GM18508 (cell line): ENCODE results near the gene G6PC1.
"Not testable (repeated sequence)": the region's sequence is repeated elsewhere in the genome, so short reads cannot be mapped to it uniquely, and the experiment has no call there.

ENCODE experiments used
- ATAC-seq: cut with Tn5 transposase; IDR thresholded peaks from one replicate; pipeline ENCODE4 v1.9.1; 2021; ENCODE audit warnings: moderate number of reproducible peaks; ENCODE audit not compliant: insufficient read depth, unreplicated experiment

G6PC1 gene

DNA sequence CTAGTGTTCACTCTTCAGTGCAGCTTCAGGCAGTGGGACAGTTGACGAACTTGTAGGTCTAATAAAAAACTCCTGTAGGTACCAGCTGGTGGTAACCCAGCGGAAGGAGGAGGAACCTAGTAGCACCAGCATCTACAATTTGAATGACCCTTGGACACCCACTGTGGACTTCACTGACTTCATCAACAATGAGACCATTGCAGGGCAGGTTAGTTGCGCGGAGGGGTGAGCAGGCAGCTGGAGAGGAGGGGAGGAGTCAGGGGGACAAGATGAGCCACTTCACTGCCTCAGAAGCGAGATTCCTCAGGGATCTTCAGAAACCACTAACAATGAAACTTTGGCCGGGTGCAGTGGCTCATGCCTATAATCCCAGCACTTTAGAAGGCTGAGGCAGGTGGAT is 27.3 kb upstream of the G6PC1 start:
- ATAC-seq = no peak

- ATAC-seq = not testable (repeated sequence)
Measured at GRCh38 chr17:42873932-42874695, 26.5 kb upstream of the G6PC1 start.

DNA sequence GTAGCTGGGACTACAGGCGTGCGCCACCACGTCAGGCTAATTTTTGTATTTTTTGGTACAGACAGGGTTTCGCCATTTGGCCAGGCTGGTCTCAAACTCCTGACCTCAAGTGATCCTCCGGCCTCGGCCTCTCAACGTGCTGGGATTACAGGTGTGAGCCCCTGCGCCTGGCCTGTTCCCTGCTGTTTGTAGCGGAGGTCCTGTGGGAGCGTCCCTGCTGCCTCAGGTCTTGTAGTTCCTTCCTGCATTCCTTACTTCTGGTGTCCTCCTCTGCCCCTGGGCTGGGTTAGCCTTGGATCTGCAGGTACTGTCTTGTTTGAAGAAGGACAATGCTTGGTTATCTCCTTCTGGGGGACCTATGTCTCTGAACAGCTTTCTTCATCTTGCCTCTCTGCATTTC is 23.6 kb upstream of the G6PC1 start:
- no peak for ATAC-seq

- no peak for ATAC-seq
Measured at GRCh38 chr17:42878123-42878880, 22.3 kb upstream of the G6PC1 start.

- no peak for ATAC-seq
Measured at GRCh38 chr17:42878924-42879595, 21.5 kb upstream of the G6PC1 start.

GRCh38 chr17:42879596-42879985 is 21.0 kb upstream of the G6PC1 start:
- ATAC-seq = no peak

GRCh38 chr17:42880776-42881310 is 19.8 kb upstream of the G6PC1 start:
- no peak for ATAC-seq

- ATAC-seq = not testable (repeated sequence)
Measured at GRCh38 chr17:42881706-42882105, 18.9 kb upstream of the G6PC1 start.

DNA sequence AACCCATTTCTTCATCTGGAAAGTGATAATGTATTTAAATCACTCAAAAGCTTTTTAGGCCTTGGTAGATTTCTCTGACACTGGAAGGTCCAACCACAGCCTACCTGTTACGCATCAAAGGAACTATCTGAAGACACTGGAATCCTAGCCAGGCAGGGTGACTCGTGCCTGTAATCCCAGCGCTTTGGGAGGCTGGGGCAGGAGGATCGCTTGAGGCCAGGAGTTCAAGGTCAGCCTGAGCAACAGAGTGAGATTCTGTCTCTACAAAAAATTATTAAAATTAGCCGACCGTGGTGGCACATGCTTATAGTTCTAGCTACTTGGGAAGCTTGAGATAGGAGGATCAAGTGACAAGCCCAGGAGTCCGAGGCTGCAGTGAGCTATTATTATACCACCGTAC is 18.4 kb upstream of the G6PC1 start:
- ATAC-seq = no peak

- ATAC-seq = no peak
Measured at GRCh38 chr17:42883802-42884558, 16.6 kb upstream of the G6PC1 start.

DNA sequence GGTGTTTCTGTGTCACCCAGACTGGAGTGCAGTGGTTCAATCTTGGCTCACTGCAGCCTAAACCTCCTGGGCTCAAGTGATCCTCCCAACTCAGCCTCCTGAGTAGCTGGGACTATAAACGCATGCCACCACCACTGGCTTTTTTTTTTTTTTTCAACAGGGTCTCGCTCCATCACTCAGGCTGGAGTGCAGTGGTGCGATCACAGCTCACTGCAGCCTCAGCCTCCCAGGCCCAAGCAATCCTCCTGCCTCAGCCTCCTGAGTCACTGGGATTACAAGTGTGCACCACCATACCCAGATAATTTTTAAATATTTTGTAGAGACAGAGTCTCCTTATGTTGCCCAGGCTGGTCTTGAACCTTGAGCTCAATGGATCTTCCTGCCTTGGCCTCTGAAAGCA is 14.8 kb upstream of the G6PC1 start:
- ATAC-seq = not testable (repeated sequence)

DNA sequence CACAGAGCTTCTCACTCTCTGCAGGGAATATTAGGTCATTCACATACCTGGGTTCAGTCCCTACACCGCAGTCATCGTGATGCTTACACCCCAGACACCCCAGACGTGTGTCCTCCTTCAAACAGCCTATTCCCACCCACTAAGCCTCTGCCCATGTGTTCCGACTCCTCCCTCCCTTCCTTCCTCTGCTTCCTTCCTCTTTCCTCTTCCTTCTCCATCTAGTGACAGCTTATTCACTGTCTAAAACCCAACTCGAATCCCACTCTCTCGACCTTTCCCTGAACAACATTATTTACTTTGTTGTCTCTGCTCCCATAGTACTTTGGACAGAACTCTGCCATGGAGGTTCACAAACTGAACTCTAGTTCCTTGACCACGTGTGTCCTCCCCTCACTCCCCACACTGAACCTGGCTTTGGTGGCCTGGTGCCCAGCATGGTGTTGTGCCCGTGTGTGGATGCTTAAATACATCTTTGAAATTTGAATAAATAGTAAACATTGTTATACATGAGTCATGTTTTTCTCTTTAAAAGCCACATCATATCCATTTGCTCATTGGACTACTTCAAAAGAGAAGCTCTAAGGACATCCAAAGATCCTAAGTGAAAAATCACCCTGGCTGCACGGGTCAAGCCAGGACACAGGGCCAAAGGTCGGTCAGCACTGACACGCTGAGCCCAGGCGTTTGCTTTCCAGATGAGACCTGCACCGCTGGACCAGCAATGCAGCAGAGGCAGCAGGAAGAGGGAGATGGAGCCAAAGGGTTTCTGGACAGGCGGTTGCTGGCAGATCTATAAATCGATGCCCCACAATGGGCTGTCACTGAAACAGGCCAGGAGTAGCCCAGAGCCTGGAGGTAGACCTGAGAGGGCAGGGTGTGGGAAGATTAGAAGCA is 14.1 kb upstream of the G6PC1 start:
- no peak for ATAC-seq

DNA sequence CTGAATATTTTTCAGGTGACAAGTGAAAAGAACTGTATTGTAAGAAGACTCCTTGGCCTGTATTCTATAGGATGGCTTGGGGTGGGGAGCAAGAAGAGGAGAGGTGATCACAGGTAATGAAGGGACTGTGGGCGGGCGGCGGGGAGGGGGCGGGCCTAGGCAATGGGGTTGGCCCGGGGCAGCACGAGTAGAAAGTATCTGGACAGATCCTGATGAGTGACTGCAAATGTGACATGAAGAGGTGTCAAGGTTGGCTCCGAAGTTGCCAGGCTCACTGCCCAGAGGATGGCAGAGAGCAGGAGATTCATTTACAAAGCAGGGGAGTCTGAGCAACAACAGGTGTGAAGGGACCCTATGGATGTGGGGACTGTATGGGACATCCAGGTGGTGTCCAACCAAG is 10.8 kb upstream of the G6PC1 start:
- no peak for ATAC-seq

GRCh38 chr17:42891539-42892152 is 9.0 kb upstream of the G6PC1 start:
- no peak for ATAC-seq

DNA sequence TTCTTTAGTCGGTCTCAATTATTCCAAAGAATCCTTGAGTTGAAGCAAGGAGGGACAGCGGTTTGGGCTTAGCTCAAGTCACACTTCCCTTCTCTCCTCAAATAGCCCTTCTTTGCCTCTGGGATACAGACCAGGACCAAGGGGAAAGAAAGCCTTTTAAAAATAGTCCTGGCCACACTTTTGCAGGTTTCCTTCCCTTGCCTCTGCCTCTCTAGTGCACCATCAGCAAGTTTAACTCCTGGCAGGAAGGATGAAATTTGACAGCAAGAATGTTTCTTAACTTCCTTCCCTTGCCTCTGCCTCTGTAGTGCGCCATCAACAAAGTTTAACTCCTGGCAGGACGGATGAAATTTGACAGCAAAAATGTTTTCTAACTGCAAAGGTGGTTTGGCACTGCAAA is 7.2 kb upstream of the G6PC1 start:
- no peak for ATAC-seq

DNA sequence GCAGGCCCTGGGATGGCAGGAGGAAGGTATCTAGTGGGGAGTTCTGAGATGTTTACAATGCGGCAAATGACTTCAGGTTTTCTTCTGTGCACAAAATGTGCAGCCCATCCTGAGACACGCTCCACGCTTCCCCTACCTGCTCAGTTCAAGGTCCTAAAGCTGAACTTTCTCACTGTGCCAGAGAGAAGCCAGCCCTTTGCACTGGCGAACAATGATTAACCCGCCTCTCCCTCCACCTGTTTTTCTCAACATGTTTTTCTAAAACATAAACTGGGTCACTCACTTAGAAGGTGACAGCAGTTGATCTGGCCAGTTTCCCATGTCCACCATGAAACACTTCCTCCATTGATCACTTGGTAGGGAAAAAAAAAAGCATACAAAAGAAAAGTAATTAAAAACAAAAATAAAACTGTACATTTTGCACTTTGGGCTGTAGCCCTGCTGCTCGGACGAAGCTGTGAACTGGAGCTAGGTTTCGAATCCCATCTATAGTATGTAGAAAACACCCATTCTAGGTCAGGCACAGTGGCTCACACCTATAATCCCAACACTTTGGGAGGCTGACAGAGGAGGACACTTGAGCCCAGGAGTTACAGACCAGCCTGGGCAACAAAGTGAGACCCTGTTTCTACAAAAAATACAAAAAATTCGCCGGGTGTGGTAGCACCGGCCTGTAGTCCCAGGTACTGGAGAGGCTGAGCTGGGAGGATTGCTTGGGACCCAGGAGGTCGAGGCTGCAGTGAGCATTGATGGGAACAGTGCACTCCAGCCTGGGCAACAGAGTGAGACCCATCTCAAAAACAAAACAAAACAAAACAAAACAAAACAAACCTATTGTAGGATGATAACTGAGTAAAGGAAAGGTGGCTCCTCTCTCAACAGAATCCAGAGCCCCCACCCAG is 6.1 kb upstream of the G6PC1 start:
- ATAC-seq = no peak

DNA sequence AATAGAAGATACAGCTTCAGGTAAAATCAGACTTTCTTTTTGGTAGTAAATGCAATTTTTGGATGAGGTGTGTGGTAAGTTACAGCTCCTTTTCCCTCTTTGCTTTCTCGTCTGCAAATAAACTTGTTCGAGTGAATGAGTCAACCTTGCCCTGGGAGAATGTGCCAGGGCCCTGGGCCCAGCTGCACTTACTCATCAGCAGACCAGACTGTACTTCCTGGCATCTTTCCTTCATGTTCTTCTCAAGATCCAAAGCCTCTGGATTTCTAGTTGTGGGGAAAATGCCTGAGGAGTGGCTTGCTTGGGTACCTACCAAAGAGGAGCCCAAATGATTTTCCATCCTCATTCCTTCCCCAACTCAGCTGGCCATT is 5.4 kb upstream of the G6PC1 start:
- ATAC-seq = no peak
